Lung (tissue), 12 donors: ENCODE measurements around the gene COCH. TPM values are rescaled to one million over a fixed set of nuclear protein-coding genes. Genes with fewer than 3 reads are reported as not detected.

ENCODE experiments used
- ATAC-seq: fragments of 200-7000 bp; cut with Tn5 transposase; one replicate; pipeline ENCODE4 v1.9.1; 2020; ENCODE audit warnings: moderate number of reproducible peaks; ENCODE audit not compliant: insufficient read depth, low FRiP score
- DNase-seq, 3 donors: peaks; one replicate each; pipeline ENCODE4 v3.0.0-alpha.2; 2013 to 2017
- H3K27ac ChIP-seq, 2 donors: one replicate each; pipeline ENCODE4 v1.5.1; 2013; ENCODE audit warnings: mild to moderate bottlenecking in 2 of 2, moderate library complexity in 2 of 2, control low read depth in 1 of 2, inconsistent platforms in 1 of 2, low read depth in 1 of 2, low read length in 1 of 2
- H3K27me3 ChIP-seq, 3 donors: one replicate each; pipeline ENCODE4 v1.5.1; 2013; ENCODE audit warnings: low read length in 2 of 3; ENCODE audit not compliant: control insufficient read depth in 3 of 3, insufficient read depth in 3 of 3
- H3K36me3 ChIP-seq, 4 donors: one replicate each; pipeline ENCODE4 v1.5.1; 2013; ENCODE audit warnings: low read length in 4 of 4, mild to moderate bottlenecking in 1 of 4, moderate library complexity in 1 of 4; ENCODE audit not compliant: control insufficient read depth in 4 of 4, insufficient read depth in 4 of 4
- H3K4me1 ChIP-seq, 5 donors: one replicate each; pipeline ENCODE4 v1.5.1; 2013; ENCODE audit warnings: low read length in 5 of 5, mild to moderate bottlenecking in 2 of 5, moderate library complexity in 1 of 5; ENCODE audit not compliant: control insufficient read depth in 5 of 5, insufficient read depth in 5 of 5
- H3K4me3 ChIP-seq: one replicate; pipeline ENCODE4 v1.5.1; 2013; ENCODE audit warnings: mild to moderate bottlenecking, control low read depth, moderate library complexity
- H3K9ac ChIP-seq, 2 donors: one replicate each; pipeline ENCODE4 v1.5.1; 2013; ENCODE audit warnings: low read length in 2 of 2, control low read depth in 1 of 2; ENCODE audit not compliant: insufficient read depth in 1 of 2
- H3K9me3 ChIP-seq, 4 donors: one replicate each; pipeline ENCODE4 v1.5.1; 2013; ENCODE audit warnings: low read length in 3 of 4, mild to moderate bottlenecking in 1 of 4, moderate library complexity in 1 of 4; ENCODE audit not compliant: control insufficient read depth in 4 of 4, insufficient read depth in 3 of 4
- WGBS, 2 donors: extraction: QIAGEN DNeasy Blood & Tissue Kit; methylation state at CpG; one replicate each; pipeline ENCODE4 v1.1.7; 2013; 5-methylcytosine and 5-hydroxymethylcytosine counted together
- polyA plus RNA-seq, 2 donors: library from polyadenylated mRNA; stranded (reverse); fragments of 200-250 nt; gene quantifications; one replicate each; pipeline ENCODE4 v1.2.1, GENCODE V29; 2013
- total RNA-seq, 2 donors: library from RNA; depleted of rRNA in 1 of 2; stranded (reverse); fragments of >200 nt in 1 of 2; gene quantifications; one replicate each; pipeline ENCODE4 v1.2.1, GENCODE V29; 2014 to 2021
- TF ChIP-seq, protein P1 (sequence below): IDR thresholded peaks from 2 replicates; pipeline ENCODE4 v1.5.1; 2012; ENCODE audit warnings: mild to moderate bottlenecking; ENCODE audit errors: control extremely low read depth, extremely low read depth
- donor health status: control.
- donor health status: control.
- donor health status: Bipolar disorder and iron deficiency.
- donor health status: healthy.
- donor health status: DM: yes; HTN: yes; CAD: no.

COCH gene
- total and polyA plus RNA-seq, 4 donors = 0.06 to 0.71 (median 0.31) TPM

DNA sequence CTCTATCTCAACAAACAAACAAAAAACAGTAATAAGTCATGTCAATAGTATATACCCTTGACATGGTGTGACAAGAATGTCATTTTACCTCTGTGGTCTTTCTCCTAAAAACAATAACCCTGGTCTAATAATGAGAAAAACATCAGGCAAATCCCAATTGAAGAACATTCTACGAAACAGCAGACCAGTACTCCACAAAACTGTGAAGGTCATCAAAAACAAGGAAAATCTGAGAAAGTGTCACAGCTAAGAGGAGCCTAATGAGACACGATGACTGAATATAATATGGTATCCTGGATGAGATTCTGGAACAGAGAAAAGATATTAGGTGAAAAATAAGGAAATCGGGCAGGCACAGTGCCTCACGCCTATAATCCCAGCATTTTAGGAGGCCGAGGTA is 5.6 kb upstream of the COCH start:
- no peaks in the 10 kb centered on the region for H3K36me3 ChIP-seq
- H3K4me3 ChIP-seq = no peak overlapping the region
- WGBS, 2 donors = 95 to 96% methylated on average over 5 of the region's 5 CpGs
- TF ChIP-seq, protein P1, sequence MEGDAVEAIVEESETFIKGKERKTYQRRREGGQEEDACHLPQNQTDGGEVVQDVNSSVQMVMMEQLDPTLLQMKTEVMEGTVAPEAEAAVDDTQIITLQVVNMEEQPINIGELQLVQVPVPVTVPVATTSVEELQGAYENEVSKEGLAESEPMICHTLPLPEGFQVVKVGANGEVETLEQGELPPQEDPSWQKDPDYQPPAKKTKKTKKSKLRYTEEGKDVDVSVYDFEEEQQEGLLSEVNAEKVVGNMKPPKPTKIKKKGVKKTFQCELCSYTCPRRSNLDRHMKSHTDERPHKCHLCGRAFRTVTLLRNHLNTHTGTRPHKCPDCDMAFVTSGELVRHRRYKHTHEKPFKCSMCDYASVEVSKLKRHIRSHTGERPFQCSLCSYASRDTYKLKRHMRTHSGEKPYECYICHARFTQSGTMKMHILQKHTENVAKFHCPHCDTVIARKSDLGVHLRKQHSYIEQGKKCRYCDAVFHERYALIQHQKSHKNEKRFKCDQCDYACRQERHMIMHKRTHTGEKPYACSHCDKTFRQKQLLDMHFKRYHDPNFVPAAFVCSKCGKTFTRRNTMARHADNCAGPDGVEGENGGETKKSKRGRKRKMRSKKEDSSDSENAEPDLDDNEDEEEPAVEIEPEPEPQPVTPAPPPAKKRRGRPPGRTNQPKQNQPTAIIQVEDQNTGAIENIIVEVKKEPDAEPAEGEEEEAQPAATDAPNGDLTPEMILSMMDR = no peak
- no peak overlapping the region for H3K27ac ChIP-seq
- DNase-seq (no peak), ATAC-seq (no peak)
- no peaks in the 10 kb centered on the region for H3K4me1 ChIP-seq
- H3K9ac ChIP-seq = no peak overlapping the region
- H3K9me3 ChIP-seq = no peaks in the 10 kb centered on the region
- H3K27me3 ChIP-seq = peaks cover 0 to 15% (median 12%) of the 10 kb centered on the region in 3 donors

DNA sequence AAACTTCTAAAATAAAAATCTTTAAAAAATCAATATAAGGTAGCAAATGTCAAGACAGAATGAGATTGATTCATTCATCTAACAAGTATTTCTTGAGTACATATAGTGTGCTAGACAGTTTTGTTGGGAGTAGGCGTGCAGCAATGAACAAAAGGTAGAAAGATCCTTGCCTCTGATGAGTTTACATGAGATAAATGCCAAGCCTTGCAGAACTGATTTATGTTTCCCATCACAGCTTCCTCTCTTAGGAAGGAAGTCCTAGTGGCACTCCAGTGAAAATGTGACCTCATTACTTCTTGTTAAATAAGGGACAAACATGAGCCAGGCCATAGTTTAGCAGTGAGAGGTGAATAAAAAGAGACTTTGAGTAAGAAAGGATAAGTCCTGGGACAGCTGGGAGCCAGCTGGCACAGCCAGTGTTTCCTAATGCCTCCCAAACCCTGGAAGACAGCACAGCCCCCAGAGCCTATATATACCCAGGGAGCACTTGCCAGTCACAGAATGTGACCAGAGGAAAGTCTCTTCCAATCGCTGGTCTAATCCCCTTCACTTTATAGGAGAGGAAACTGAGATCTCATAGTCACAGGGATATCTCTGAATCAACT is 4.7 kb upstream of the COCH start:
- WGBS, 2 donors = 73 to 78% methylated on average over 2 of the region's 2 CpGs
- Histone ChIP-seq H3K4me1 (peaks cover 0 to 6% (median 0%) of the 10 kb centered on the region in 5 donors), H3K9me3 (no peaks in the 10 kb centered on the region), H3K27ac (no peak overlapping the region), H3K4me3 (no peak overlapping the region), H3K9ac (no peak overlapping the region), H3K36me3 (no peaks in the 10 kb centered on the region), H3K27me3 (peaks cover 0 to 18% (median 15%) of the 10 kb centered on the region in 3 donors)
- DNase-seq = no peak
- TF ChIP-seq, protein P1 = no peak
- no peak for ATAC-seq

DNA sequence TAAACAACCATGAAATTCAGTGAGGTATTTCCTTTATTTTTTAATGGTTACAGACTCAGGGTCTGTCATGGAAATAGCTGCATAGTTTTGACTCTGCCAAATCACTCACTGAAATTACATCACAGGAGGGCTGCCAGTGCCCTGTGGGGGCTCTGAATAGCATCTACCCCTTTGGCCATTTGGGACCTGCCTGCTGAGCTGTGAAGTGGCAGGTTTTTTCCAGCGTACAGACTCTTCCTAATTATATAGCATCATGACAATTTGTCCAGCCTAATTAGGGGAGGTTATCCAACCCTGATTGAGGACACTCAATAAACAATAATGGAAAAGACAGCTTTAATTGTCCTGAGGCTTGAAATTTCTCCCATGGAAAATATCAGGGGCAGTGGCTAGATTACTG is 1.8 kb upstream of the COCH start:
- TF ChIP-seq, protein P1 = no peak
- Histone ChIP-seq H3K4me3 (no peak overlapping the region), H3K27me3 (peaks cover 0 to 46% (median 41%) of the 10 kb centered on the region in 3 donors), H3K36me3 (no peaks in the 10 kb centered on the region), H3K4me1 (peaks cover 0 to 14% (median 0%) of the 10 kb centered on the region in 5 donors), H3K9me3 (no peaks in the 10 kb centered on the region), H3K9ac (no peak overlapping the region), H3K27ac (no peak overlapping the region)
- ATAC-seq = no peak
- 82 to 97% methylated on average over 1 of the region's 1 CpG for WGBS, 2 donors
- no peak for DNase-seq
